Nephron (organoid): Measurements from ENCODE around the gene DNAJB4.
"Not testable (repeated sequence)": the region's sequence is repeated elsewhere in the genome, so short reads cannot be mapped to it uniquely, and the experiment has no call there.

Source experiments
- H3K27ac Mint-ChIP-seq, 3 experiments: 2 replicates each; pipeline ENCODE4 v1.8.0; 2020; ENCODE audit warnings: mixed read lengths in 3 of 3, mild to moderate bottlenecking in 2 of 3, moderate library complexity in 1 of 3
- H3K27me3 Mint-ChIP-seq: 2 replicates; pipeline ENCODE4 v1.8.0; 2021; ENCODE audit warnings: low read depth, mild to moderate bottlenecking, moderate library complexity, mixed read lengths
- H3K36me3 Mint-ChIP-seq: 2 replicates; pipeline ENCODE4 v1.8.0; 2020; ENCODE audit warnings: low read depth, mixed read lengths
- H3K4me1 Mint-ChIP-seq: 2 replicates; pipeline ENCODE4 v1.8.0; 2020; ENCODE audit warnings: mixed read lengths
- H3K4me3 Mint-ChIP-seq, 3 experiments: 2 replicates each; pipeline ENCODE4 v1.8.0; 2020; ENCODE audit warnings: mild to moderate bottlenecking in 3 of 3, mixed read lengths in 3 of 3, moderate library complexity in 2 of 3
- H3K9me3 Mint-ChIP-seq: 2 replicates; pipeline ENCODE4 v1.8.0; 2020; ENCODE audit warnings: mixed read lengths
- CTCF ChIP-seq, 3 experiments: fragments of 200-600 bp; sonication (generic); IDR thresholded peaks; one replicate each; pipeline ENCODE4 v1.5.0; 2021; ENCODE audit warnings: antibody characterized with exemption in 3 of 3; ENCODE audit not compliant: unreplicated experiment in 3 of 3

The DNAJB4 gene

GRCh38 chr1:77977989-77978292 lies 26.8 kb upstream of the DNAJB4 start:
- Mint-ChIP-seq H3K27me3 (no peaks in the 10 kb centered on the region), H3K4me3 (no peak overlapping the region), H3K36me3 (peaks cover 24% of the 10 kb centered on the region), H3K27ac (no peak overlapping the region), H3K9me3 (no peaks in the 10 kb centered on the region), H3K4me1 (peaks cover 40% of the 10 kb centered on the region)
- no peak for TF ChIP-seq CTCF (IDR thresholded peaks at IDR 0.05; ENCODE audit: unreplicated experiment in 3 of 3)

DNA sequence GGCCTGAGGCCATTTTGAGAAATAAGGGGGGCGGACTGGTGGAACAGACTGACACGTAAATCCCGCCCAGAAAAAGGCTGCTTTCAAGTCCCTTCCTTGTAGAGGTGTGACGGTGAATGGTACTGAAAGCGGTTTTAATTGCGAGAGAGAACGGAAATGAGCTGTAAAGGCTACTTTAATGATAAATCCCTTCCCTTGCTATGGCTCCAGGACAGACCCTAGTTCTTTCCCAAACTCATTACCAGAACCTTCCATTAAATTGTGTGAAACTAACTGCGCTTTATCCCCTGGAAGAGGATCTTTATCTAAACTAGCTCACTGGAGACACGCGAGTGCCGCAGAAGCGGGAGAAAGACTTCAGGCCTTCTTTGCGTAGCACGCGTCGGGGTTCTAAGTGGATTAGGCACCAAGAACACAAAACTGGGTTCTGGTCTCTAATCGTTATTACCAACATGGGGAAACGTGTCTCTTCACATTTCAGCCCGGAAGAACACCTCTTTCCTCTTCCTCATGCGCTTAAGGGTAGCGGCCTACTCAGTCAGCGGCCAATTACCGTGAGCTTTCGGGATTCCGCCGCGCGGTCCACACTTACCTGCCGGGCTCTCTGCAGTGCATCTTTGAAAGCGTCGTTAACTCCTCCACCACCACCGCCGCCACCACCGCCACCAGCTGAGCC lies 26.3 kb upstream of the DNAJB4 start:
- H3K27ac Mint-ChIP-seq, result no peak overlapping the region
- no peak overlapping the region for H3K4me3 Mint-ChIP-seq
- peaks cover 38% of the 10 kb centered on the region for H3K4me1 Mint-ChIP-seq
- H3K36me3 Mint-ChIP-seq, result peaks cover 23% of the 10 kb centered on the region
- H3K27me3 Mint-ChIP-seq, result no peaks in the 10 kb centered on the region
- no peaks in the 10 kb centered on the region for H3K9me3 Mint-ChIP-seq
- TF ChIP-seq CTCF (IDR thresholded peaks at IDR 0.05; ENCODE audit: unreplicated experiment in 3 of 3), result no peak

DNA sequence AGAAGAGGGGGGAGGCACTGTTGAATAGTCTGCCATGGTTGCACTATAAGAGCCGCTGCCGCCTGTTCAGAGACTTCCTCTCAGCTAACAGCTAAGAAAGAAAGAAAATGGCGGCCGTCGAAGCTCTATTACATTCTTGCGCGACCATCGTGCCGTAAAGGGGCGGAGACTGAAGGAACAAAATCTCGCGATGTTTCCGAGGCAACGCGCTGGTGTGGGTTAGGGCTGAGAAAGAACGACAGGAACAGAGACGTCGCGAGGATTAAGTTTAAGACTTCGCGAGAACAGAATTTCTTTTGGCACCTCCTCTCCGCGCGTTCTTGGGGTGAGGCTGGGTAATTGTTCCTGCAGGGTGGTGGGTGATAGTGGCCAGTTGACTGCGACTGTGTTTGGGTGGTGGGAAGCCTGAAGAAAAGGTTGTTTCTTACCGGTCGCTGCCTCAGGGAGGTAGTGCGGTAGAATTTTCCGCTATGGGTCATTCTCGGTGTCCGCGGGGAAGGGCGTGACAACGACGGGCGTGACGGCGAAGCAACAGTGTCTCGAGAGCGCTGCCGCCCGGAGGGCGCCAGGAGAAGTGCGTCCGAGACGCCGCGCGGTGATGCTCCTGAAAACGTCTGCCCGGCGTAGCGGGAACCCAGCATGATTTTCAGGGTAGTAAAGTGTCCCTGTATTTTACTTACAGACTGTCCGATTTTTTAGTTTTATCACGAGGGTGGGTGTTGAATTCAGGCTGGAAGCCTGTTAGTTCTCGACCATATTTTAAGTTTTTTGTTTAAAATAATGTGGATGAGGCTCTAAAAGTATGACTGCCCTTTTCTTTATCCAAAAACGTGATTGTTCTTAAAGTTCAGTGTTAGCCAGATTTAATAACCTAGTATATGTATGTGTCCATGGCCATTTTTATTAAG lies 25.5 kb upstream of the DNAJB4 start, which contains the start of gene FUBP1:
Gene FUBP1 (minus strand): TSS at position 104 of the 908 bp plus-strand sequence. CDS start 68 bp downstream, at position 36.
- Mint-ChIP-seq H3K4me3 (no peak within 1 kb of the TSS), H3K27me3 (no peaks in the 10 kb centered on the region), H3K9me3 (no peaks in the 10 kb centered on the region), H3K4me1 (peaks cover 43% of the 10 kb centered on the region), H3K27ac (no peak within 1 kb of the TSS), H3K36me3 (peaks cover 21% of the 10 kb centered on the region)
- TF ChIP-seq CTCF (IDR thresholded peaks at IDR 0.05; ENCODE audit: unreplicated experiment in 3 of 3), result peak; percentile 67 to 71 (median 68)

DNA sequence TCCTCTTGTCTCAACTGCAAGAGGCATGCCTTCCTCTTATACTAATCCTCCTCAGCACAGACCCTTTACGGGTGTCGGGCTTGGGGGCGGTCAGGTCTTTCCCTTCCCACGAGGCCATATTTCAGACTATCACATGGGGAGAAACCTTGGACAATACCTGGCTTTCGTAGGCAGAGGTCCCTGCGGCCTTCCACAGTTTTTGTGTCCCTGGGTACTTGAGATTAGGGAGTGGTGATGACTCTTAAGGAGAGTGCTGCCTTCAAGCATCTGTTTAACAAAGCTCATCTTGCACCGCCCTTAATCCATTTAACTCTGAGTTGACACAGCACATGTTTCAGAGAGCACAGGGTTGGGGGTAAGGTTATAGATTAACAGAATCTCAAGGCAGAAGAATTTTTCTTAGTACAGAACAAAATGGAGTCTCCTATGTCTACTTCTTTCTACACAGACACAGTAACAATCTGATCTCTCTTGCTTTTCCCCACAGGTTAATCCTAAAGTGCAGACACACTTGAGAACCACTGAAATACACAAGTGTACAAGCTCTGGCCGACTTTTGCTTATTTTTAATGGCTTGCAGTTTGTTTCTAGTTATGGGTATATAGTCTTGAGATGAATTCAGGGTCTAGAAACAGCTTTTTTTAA lies 21.3 kb upstream of the DNAJB4 start:
- peak overlapping the region in 1 of 3 experiments; percentile 24 for H3K4me3 Mint-ChIP-seq
- H3K9me3 Mint-ChIP-seq, H3K27me3 Mint-ChIP-seq, H3K36me3 Mint-ChIP-seq: not testable (repeated sequence)
- peak overlapping the region; percentile 65 to 88 (median 75) for H3K27ac Mint-ChIP-seq
- H3K4me1 Mint-ChIP-seq, result peaks cover 27% of the 10 kb centered on the region

GRCh38 chr1:77983997-77984355 lies 20.8 kb upstream of the DNAJB4 start:
- H3K27ac Mint-ChIP-seq, result peak overlapping the region; percentile 65 to 88 (median 75)
- no peaks in the 10 kb centered on the region for H3K27me3 Mint-ChIP-seq
- TF ChIP-seq CTCF (IDR thresholded peaks at IDR 0.05; ENCODE audit: unreplicated experiment in 3 of 3), result no peak
- no peak overlapping the region for H3K4me3 Mint-ChIP-seq
- no peaks in the 10 kb centered on the region for H3K9me3 Mint-ChIP-seq
- peaks cover 27% of the 10 kb centered on the region for H3K4me1 Mint-ChIP-seq
- peaks cover 10% of the 10 kb centered on the region for H3K36me3 Mint-ChIP-seq

- no peak overlapping the region for H3K4me3 Mint-ChIP-seq
- H3K9me3 Mint-ChIP-seq, result no peaks in the 10 kb centered on the region
- H3K4me1 Mint-ChIP-seq, result peaks cover 27% of the 10 kb centered on the region
- H3K27me3 Mint-ChIP-seq, result no peaks in the 10 kb centered on the region
- TF ChIP-seq CTCF (IDR thresholded peaks at IDR 0.05; ENCODE audit: unreplicated experiment in 3 of 3), result no peak
- peaks cover 16% of the 10 kb centered on the region for H3K36me3 Mint-ChIP-seq
- peak overlapping the region in 1 of 3 experiments; percentile 88 for H3K27ac Mint-ChIP-seq
Measured at GRCh38 chr1:77984629-77985028, 20.1 kb upstream of the DNAJB4 start.
